Endothelial cell of umbilical vein (primary cell): ENCODE measurements around the gene SAC3D1. TPM values are rescaled to one million over a fixed set of nuclear protein-coding genes. Genes with fewer than 3 reads are reported as not detected.

ENCODE experiments used
- BruUV-seq: library from RNA; stranded (reverse); fragments of 400-500 nt; replicated peaks from 2 replicates; lab custom pipeline; 2021; lab: Mats Ljungman, UMichigan
- CTCF ChIA-PET: fragments of 300-600, 350-600 bp; sonication (Branson Sonifier 250); formaldehyde crosslinking; loops from one replicate; lab custom pipeline; 2021; ENCODE audit warnings: antibody characterized with exemption, inconsistent platforms; lab: Charles Lee
- POLR2A ChIA-PET: fragments of 300-600, 350-600 bp; sonication (Branson Sonifier 250); formaldehyde crosslinking; loops from one replicate; lab custom pipeline; 2021; ENCODE audit warnings: antibody characterized with exemption, inconsistent platforms; lab: Charles Lee
- DNase-seq: peaks from one replicate; pipeline ENCODE4 v3.0.0-alpha.2; 2011; ENCODE audit warnings: low read depth, low spot score
- FAIRE-seq: peaks from 2 replicates; lab custom pipeline; 2011; peaks lifted over from hg19 to GRCh38; lab: Jason Lieb, UNC
- H2AFZ ChIP-seq: 2 replicates; pipeline ENCODE4 v1.6.0; 2012; ENCODE audit warnings: low read depth, low read length, control low read depth, inconsistent platforms
- H3K27ac ChIP-seq: 2 replicates; pipeline ENCODE4 v1.5.1; 2011; ENCODE audit warnings: low read depth, mild to moderate bottlenecking, control low read depth, low read length, moderate library complexity; ENCODE audit not compliant: insufficient read depth
- H3K27me3 ChIP-seq, 2 experiments: 2 replicates each; pipeline versions ENCODE4 v1.6.0 to v1.6.1; 2011; ENCODE audit warnings: low read length in 2 of 2, mixed read lengths in 1 of 2; ENCODE audit not compliant: control insufficient read depth in 2 of 2, insufficient read depth in 2 of 2
- H3K36me3 ChIP-seq, 2 experiments: 2 replicates in 1 of 2; 3 replicates in 1 of 2; pipeline ENCODE4 v1.5.1; 2011; ENCODE audit warnings: low read length in 2 of 2, mild to moderate bottlenecking in 1 of 2, moderate library complexity in 1 of 2; ENCODE audit not compliant: control insufficient read depth in 2 of 2, insufficient read depth in 2 of 2; ENCODE audit errors: extremely low read depth in 1 of 2
- H3K4me1 ChIP-seq: 3 replicates; pipeline ENCODE4 v1.5.1; 2011; ENCODE audit warnings: mild to moderate bottlenecking, low read length; ENCODE audit not compliant: control insufficient read depth, insufficient read depth; ENCODE audit errors: extremely low read depth
- H3K4me2 ChIP-seq: 2 replicates; pipeline ENCODE4 v1.6.1; 2011; ENCODE audit warnings: low read length, control low read depth, mixed read lengths; ENCODE audit not compliant: insufficient read depth
- H3K4me3 ChIP-seq, 3 experiments: fragments of 200-600 bp in 1 of 3; sonication (generic), shearing (Covaris generic) in 1 of 3; replicated peaks in 1 of 3; 2 replicates each; pipeline ENCODE4 v1.5.1; 2011 to 2016; ENCODE audit warnings: control low read depth in 3 of 3, low read length in 3 of 3, mild to moderate bottlenecking in 2 of 3, inconsistent platforms in 1 of 3, low read depth in 1 of 3, moderate library complexity in 1 of 3; ENCODE audit not compliant: insufficient read depth in 1 of 3
- H3K79me2 ChIP-seq: 2 replicates; pipeline ENCODE4 v1.6.0; 2012; ENCODE audit warnings: low read length, inconsistent platforms; ENCODE audit not compliant: control insufficient read depth, insufficient read depth
- H3K9ac ChIP-seq: replicated peaks from 2 replicates; pipeline ENCODE3; 2011; ENCODE audit warnings: low read length, control low read depth; ENCODE audit not compliant: insufficient read depth; ENCODE audit errors: extremely low read depth
- H3K9me1 ChIP-seq: replicated peaks from 3 replicates; pipeline ENCODE4 v1.6.0; 2011; ENCODE audit warnings: mild to moderate bottlenecking, low read length; ENCODE audit not compliant: control insufficient read depth, insufficient read depth; ENCODE audit errors: extremely low read depth
- H3K9me3 ChIP-seq: replicated peaks from 2 replicates; pipeline ENCODE4 v1.5.1; 2012; ENCODE audit warnings: low read length, inconsistent platforms; ENCODE audit not compliant: control insufficient read depth, insufficient read depth
- H4K20me1 ChIP-seq: replicated peaks from 2 replicates; pipeline ENCODE3; 2011; ENCODE audit warnings: mild to moderate bottlenecking, low read length; ENCODE audit not compliant: control insufficient read depth, insufficient read depth; ENCODE audit errors: extremely low read depth
- CTCF ChIP-seq, 2 donors: IDR thresholded peaks; 1 replicate in 1 of 2; 2 replicates in 1 of 2; pipeline ENCODE4 v1.5.1; 2011; ENCODE audit warnings: low read length in 2 of 2, mild to moderate bottlenecking in 2 of 2, moderate library complexity in 2 of 2, control low read depth in 1 of 2, inconsistent platforms in 1 of 2, low read depth in 1 of 2; ENCODE audit not compliant: insufficient read depth in 1 of 2; ENCODE audit errors: extremely low read depth in 1 of 2
- EZH2 ChIP-seq: IDR thresholded peaks from 2 replicates; pipeline ENCODE4 v1.6.1; 2012; ENCODE audit warnings: borderline replicate concordance, low read depth, mild to moderate bottlenecking, moderate library complexity, low read length, inconsistent platforms; ENCODE audit not compliant: severe bottlenecking
- FOS ChIP-seq: IDR thresholded peaks from 2 replicates; pipeline ENCODE4 v1.6.1; 2011; ENCODE audit warnings: mild to moderate bottlenecking, low read length, moderate library complexity, borderline replicate concordance; ENCODE audit not compliant: insufficient read depth
- GATA2 ChIP-seq: IDR thresholded peaks from 2 replicates; pipeline ENCODE4 v1.7.0; 2011; ENCODE audit warnings: low read depth, mild to moderate bottlenecking, moderate library complexity, mixed read lengths, low read length; ENCODE audit not compliant: insufficient read length, insufficient read depth
- JUN ChIP-seq: IDR thresholded peaks from 2 replicates; pipeline ENCODE4 v1.6.1; 2011; ENCODE audit warnings: borderline replicate concordance, low read depth; ENCODE audit not compliant: insufficient read length, insufficient read depth
- MYC ChIP-seq: IDR thresholded peaks from one replicate; pipeline ENCODE4 v1.6.1; 2011; ENCODE audit warnings: mild to moderate bottlenecking, low read depth, low read length
- POLR2A ChIP-seq: IDR thresholded peaks from 2 replicates; pipeline ENCODE4 v1.6.1; 2012; ENCODE audit warnings: low read depth, mild to moderate bottlenecking, control low read depth, low read length
- POLR2AphosphoS5 ChIP-seq: IDR thresholded peaks from 2 replicates; pipeline ENCODE4 v1.6.1; 2012; ENCODE audit warnings: low read depth, mild to moderate bottlenecking, control low read depth, low read length, moderate library complexity; ENCODE audit not compliant: insufficient read depth
- dilution Hi-C: fragments of 300-500 bp; cut with MboI; formaldehyde crosslinking; loops from one replicate; pipeline ENCODE4 v1.15.0; 2019; ENCODE audit warnings: low sequenced_read_pairs; ENCODE audit not compliant: extremely low pct_ligation_motif_present
- intact Hi-C: fragments of 100-400 bp; cut with micrococcal nuclease; formaldehyde crosslinking; loops from one replicate; pipeline ENCODE4 v1.10.0; 2022
- polyA plus RNA-seq, 4 experiments: library from polyadenylated mRNA; depleted of rRNA in 3 of 4; stranded (reverse) in 3 of 4; unstranded in 1 of 4; fragments of >200 nt; gene quantifications; 2 replicates each; pipeline versions ENCODE4 v1.2.1 to v1.2.3, GENCODE V29; 2011 to 2012; ENCODE audit warnings: missing spikeins in 1 of 4
- total RNA-seq: library from RNA; stranded (reverse); gene quantifications from 2 replicates; pipeline ENCODE4 v1.2.3, GENCODE V29; 2021
- TF ChIP-seq, protein P1 (sequence below): IDR thresholded peaks from 2 replicates; pipeline ENCODE4 v1.6.1; 2011; ENCODE audit not compliant: insufficient read depth, insufficient read length

The SAC3D1 gene
- total and polyA plus RNA-seq, 2 donors (not counting 3 experiments of a cell fraction or from before 2014, with no cell fraction given), result 16.6 to 17.0 TPM

GRCh38 chr11:65034423-65034822 lies 6.6 kb upstream of the SAC3D1 start:
- Histone ChIP-seq H3K4me3 (no peak overlapping the region), H2AFZ (no peak overlapping the region), H3K9ac (no peak overlapping the region), H3K79me2 (no peaks in the 10 kb centered on the region), H3K4me1 (no peaks in the 10 kb centered on the region), H3K27ac (no peak overlapping the region), H4K20me1 (no peaks in the 10 kb centered on the region), H3K9me1 (no peaks in the 10 kb centered on the region), H3K27me3 (no peaks in the 10 kb centered on the region), H3K36me3 (peaks cover 2 to 17% of the 10 kb centered on the region in 2 experiments), H3K4me2 (no peak overlapping the region), H3K9me3 (no peaks in the 10 kb centered on the region)
- CTCF ChIA-PET, result interaction anchor here (2.5 kb wide), 1 partner anchor 20 kb away, joined by 9 read pairs; the partner anchor contains the start of gene ARL2
- no TSS peak for BruUV-seq
- intact Hi-C loops, result no loop called here
- POLR2A ChIA-PET, result no interaction called here
- dilution Hi-C loops, result no loop called here
- no peak for FAIRE-seq
- no peak for DNase-seq
- TF ChIP-seq POLR2AphosphoS5, result no peak
- TF ChIP-seq, protein P1, sequence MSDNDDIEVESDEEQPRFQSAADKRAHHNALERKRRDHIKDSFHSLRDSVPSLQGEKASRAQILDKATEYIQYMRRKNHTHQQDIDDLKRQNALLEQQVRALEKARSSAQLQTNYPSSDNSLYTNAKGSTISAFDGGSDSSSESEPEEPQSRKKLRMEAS, result no peak
- no peak for TF ChIP-seq FOS
- no peak for TF ChIP-seq JUN
- TF ChIP-seq POLR2A, result no peak
- no peak for TF ChIP-seq MYC
- TF ChIP-seq EZH2, result no peak
- TF ChIP-seq GATA2, result no peak
- no peak for TF ChIP-seq CTCF (IDR thresholded peaks at IDR 0.05; ENCODE audit: extremely low read depth in 1 of 2, insufficient read depth in 1 of 2, low read depth in 1 of 2, low read length in 2 of 2)
